ENCODE measurements around the gene KCNQ2.

KCNQ2 gene

DNA sequence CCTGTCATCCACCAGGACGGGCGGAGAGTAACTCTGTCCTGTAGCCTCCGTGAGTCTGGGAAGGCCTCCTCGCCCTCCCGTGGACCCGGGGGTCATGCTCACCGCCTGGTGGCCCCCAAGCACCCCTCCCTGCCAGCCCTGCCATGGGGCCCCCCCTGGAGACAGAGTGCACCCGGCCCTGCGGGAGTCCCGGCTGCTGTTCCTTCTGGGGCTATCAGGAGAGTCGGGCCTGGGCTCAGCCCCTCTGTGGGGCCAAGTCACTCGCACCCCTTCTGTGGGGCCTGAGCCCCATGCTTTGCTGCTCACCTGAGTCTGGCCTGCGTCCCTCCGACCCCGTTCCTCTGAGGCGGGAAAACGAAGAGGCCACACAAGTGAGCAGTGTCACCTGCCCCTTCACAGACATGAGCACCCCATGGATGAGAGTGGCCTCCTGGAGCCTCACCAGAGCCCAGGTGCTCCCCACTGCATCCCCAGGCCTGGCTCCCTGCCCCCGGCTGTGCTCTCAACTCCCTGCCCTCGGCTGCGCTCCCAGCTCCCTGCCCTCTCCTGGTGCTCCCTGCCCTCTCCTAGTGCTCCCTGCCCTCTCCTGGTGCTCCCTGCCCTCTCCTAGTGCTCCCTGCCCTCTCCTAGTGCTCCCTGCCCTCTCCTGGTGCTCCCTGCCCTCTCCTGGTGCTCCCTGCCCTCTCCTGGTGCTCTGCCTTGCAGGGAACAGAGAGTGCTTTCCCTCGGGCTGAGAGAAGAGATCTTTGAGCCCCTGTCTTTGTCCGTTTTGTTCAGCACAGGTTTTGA, 106.7 kb downstream of the KCNQ2 start:
- DNase-seq, result no peak

DNA sequence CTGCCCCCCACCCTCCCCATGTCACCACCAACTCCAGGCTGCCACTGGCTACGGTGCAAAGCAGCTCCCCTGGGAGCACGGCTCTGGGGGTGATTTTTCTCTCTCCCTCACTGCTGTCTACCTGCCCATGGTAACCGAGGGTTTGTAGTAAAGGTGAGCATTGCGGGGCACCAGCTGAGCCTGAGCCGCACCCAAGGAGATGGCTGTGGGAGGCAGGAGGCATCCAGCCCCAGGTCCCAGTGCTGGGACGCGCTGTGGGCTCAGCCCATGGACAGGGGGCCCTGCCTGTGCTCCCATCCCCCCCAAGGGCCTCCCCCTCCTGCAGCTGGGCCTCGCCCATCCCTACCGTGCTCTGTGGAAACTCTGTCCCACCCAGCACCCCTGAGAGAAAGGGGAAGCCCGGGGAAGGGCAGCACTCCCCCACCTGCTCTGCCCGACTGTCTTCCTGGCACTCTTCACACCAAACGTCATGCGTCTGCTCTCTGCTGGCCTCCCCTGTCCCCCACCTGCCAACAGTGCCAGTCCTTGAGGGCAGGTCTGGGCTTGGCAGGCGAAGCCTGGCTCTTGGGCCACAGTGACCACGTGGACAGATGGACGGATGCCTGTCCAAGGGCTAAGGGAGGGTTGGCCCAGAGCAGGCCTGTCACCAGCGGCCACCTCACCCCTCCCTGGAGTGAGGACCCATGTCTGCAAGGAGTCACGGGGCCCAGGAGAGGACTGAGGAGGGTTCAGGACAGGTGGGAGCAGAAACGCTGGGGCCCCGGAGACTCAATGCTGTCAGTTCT, 107.5 kb downstream of the KCNQ2 start:
- DNase-seq, result no peak

DNA sequence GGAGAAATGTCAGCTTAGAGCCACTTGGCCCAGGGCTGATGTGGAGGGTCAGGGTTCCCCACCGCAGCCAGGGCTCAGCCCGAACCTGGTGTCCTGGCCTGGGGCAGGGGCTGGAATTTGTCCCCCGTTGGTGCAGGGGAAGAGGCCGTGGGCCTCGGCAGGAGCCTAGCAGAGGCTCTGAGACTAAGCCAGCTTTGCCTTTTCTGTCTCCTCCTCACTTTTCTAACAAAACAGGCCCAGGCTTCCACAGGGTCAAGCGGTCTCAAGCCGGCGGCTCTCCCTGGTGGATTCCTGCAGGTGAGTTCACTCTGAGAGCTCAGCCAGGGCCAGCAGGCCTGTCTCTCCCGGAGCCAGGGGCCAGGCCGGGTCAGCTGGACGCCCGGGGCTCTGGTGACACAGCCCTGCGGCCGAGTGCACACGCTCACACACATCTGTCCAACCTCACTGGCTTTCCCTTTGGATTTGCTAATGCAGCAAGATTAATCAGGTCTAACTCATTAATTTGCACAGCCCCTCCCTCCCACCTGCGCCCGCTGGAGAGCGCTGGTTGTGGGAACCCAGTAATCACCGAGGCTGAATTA, 108.4 kb downstream of the KCNQ2 start:
- DNase-seq, result no peak

DNA sequence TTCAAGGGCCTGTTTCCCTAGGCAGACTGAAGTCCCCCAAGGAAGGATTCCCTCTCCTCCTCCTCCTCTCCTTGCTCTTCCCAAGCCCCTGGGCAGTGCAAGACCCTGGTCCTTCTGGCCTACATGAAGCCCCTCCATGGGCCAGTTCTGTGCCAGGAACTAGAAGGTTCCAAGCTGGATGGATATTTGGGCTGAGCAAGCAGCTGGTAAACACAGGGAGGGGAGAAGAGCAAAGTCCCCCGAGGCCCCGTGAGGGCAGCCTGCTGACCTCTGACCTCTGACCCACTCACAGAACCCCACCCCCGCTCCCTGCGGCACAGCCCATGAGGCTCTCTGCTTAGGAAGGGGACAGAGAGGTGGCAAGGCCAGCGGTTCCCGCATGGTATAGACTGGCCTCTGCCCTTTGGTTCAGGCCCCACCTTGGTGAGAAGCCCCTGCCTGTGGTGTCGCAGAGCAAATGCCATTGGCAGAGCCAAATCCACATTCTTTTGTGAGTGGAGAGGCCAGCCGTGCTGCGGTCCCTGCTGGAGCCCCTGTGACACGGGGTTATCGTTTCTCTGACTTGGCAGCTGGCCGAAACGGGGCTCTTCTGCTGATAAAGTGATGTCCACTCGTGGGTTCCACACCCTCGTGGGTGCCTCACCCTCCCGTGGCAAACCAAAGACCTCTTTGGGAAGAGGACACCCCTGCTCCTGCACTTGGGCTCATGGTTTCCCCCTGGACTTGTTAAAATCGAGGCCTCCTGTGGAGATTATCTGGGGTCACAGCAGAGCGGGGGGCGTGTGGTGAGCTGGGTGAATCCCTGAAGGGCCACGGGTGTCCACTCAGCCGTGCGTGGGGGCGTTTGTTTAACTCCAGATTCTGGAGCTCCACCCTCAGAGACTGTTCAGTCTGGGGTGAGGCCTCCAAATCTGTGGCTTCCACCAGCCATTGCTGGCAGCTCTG, 109.2 kb downstream of the KCNQ2 start:
- no peak for DNase-seq

DNA sequence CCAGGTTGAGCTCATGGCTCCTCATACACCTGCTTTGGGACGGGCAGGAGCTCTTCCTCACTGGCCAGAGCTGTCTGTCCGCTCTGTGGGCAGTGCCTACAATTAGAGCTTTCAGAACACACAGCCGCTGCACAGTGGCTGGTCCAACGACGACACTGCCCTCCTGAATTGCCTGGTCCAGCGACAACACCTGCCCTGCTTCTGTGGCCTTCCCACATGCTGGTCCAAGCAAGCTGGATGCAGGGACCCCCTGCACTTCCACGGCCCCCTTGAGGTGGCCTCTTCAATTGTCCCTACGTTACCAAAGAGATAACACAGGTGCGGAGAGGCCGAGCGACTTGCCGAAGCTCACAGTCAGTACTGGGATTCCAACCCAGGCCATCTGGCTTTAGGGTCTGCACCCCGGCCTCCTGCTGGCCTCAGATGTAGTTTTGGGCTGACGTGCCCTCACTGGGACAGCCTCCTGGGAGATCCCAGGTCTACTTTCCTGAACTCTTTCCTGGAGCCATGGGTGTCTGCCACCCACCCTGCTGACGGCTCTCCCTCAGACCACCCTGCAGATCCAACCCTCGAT, 109.9 kb downstream of the KCNQ2 start:
- no peak for DNase-seq

DNA sequence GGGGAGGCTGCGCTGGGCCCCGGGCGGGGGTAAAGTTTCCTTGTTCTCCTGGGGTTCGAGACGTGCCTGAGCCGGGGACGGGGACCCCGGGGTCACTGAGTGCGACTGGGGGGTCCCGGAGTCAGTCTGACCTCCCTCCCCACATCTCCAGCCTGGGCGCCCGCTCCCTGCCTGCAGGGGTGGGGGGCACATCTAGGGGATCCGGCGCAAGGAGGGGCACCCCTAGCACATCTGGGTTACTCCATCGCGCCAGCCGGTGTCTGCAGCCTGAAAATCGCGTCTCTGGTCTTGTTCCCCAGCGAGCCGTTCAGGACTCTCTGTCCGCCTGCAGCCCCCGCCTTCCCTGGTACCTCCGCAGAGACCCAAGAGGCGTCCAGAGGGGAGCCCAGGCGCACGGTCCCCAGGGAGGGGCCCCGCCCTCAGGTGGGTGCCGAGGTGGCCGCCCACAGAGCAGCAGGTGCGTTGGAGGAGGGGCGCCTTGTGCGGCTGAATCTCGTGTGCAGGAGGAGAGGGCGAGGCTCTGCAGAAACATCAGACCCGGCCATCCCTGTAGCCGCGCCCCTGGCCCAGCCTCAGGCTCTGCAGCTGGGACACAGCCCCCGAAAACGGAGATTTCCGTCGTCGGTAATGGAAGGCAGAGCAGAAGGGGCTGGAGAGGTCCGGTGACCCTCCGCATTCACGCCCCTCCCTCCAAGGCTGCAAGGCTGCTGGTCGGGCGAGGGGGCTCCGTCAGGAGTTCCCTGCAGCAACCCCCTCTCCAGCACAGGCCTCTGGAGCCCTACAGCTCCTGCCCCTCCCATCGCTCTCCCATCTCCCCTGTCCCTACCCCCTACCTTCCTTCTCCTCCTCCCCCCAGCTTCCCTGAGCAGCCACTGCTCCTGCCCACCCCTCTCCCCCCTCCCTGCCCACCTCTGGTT, 110.7 kb downstream of the KCNQ2 start:
- no peak for DNase-seq

DNA sequence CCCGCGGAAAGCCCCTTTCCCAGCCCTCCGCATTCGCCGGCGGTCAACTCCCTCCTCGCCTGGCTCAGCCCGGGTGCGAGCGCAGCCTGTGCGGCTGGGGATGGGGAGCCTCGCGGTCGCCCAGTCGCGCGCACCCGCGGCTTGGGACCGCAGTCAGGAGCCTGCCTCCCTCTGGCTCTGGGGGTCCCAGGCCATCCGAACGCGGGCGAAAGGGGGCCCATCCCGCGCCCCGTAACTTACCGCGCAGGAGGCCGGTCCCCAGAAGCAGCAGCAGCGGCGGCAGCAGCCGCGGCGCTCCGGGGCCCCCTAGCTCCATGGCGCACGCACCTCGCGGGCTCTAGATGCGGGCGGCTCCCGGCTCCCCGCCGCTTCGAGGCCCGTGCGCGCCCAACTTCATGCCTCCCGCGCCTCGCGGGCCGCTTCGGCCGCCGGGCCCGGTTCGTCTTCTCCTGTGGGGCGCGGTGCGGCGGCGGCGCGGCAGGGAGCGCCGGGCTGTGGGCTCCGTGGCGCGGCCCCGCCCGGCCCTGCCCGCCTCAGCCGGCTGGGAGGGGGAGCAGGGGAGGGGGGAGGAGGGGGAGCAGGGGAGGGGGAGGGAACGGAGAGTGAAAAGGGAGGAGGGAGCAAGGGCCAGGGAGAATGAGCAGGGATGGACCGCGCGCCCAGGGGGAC, 111.5 kb downstream of the KCNQ2 start, which contains the start of gene CHRNA4:
Gene CHRNA4 (minus strand): TSS at position 500 of the 669 bp plus-strand sequence. CDS start 184 bp downstream, at position 316.
- DNase-seq, result no peak

DNA sequence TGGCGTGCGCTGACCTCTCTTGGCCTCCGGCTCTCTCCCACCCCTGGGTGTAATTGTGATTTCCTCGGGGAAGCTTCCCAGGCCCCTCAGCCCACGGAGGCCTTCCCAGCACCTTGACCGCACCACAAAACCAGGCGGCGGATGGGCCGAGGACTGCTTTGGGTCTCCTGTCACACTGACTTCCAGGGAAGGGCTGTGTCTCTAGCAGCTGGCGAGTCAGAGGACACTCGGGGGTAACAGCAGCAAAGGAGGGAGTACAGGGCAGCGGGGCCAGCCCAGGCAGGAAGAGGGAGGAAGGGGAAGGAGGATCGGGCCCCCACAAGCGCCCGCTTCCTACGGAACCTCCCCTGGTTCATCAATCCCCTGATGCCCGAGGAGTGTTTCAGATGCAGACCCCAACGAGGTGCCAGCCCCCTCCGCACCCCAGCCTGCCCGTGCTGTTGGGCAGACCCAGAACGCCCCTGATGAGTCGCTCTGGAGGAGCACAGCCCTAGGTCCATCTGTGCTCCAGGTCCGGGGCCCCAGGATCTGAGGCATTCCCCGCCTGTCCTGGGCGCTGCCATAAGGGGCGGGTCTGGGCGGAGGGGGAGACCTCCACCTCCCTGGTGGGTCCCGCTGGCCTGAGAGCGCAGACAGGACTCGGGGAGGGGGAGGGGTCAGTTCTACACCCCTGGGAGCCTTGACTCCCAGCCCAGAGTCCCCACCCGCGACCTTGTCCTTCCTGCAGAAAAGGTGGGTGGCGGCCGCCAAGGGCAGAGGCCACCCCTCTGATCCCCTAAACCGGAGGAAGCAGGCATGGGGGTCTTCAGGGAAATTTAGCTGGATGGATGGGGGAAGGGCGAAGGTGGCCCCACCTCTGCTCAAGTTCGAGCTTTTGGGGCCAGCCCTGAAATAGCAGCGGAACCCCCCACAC, 112.3 kb downstream of the KCNQ2 start:
- no peak for DNase-seq

DNA sequence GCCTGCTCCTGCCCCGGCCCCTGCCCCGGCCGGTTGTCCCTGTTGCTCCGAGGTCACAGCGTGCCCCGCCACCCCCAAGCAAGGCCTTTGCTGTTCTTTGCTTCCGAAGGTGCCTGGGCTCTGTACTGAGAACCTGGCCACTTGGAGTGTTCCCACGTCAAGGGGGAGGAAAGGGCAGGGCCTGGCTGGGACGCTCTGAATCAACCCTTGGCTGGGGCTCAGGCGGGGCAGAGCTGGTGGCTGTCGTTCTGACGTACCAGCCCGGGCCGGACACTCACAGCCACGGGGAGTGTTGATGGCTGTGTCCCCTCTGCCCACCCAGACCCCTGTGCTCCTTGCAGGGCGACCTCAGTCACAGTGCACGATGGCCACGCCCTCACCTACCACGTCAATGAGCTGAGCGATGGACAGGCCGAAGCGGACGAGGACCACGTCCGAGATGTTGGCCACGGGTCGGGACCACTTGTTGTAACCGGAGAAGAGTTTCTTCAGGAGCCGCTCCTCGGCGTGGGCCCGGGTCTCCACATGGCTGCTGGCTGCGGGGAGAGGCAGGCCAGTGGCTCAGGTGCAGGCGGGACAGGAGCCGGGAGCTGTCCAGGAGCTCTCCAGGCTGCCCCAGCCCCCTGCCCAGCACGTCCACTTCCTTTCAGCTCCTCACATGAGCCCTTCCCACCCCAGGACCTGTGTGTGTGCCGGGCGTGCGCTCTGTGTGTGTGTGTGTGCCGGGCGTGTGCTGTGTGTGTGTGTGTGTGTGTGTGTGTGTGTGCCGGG, 113.1 kb downstream of the KCNQ2 start:
- no peak for DNase-seq

DNA sequence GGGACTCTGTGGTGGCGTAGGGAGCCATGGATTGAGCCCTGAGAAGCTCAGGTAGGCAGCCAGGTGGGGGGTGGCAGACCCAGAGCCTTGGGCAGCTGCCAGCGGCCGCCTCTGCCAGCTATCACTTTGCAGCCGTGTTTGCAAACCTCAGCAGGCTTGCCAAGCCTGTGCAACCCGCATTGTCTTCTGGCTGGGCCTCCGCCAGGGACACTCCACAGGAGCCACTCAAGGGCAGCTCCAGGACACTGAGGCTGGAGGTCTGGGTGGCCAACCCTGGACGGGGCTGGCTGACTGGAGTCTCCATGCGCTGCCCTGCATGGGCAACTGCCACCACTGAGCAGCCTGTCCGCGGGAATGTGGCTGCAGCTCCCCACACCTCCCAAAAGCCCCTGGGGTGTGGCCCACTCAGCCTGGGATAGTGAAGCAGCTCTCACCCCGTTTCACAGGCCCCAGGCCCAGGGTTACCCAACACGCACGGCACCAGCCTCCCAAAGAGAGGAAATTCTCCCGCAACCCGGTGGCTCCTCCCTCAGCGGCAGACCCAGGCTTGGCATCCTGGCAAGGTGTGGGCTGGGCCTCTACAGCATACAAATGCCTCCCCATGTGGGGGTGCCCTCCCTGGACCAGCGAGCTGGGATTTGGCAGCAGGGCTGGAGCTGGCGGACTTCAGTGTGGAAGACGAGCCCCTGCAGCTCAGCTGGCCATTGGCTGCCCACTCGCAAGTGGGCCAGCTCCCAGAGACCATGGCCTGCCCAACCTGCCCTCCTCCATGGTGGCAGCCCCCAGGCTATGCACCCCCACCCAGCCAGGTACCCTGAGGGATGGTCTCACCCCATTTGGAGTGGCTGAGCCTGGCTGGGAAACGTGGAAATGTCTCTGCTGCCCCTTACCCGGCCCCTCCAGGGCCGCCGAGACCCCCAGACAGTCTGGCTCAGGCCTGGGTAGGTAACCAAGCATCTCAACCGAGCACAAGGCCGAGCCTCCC, 114.2 kb downstream of the KCNQ2 start:
- DNase-seq, result no peak

DNA sequence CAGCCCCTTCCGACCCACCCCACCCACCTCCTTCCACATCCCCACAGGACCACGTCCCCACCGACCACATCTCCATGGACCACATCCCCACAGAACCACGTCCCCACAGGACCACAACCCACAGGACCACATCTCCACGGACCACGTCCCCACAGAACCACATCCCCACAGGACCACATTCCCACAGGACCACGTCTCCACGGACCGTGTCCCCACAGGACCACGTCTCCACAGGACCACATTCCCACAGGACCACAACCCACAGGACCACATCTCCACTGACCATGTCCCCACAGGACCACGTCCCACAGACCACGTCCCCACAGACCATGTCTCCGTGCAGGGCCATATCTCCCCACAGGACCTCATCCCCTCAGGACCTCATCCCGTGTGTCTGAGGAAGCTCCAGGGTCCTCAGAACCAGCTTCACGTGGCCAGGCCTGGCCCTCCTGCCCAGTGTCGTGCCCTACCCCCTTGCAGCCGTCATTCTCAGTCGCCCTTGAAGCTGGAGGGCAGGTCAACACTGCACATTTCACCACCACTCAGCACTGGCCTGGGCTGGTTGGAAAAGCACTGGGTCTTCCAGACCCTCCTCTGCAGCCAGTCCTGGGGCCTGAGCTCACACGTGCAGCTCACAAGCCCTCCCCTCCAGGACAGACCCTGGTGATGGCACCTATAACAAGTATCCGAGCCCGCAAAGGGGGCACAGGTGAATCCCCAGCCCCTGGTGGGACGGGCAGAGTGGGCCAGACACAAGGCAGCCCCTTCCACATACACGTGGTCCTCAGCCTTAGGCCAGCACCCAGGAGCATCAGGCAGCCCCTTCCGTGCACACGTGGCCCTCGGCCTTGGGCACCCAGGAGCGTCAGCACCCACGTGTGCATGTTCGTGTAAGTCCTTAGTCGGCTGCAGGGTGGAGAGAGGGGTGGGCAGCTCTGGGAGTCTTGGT, 115.2 kb downstream of the KCNQ2 start:
- DNase-seq, result no peak

DNA sequence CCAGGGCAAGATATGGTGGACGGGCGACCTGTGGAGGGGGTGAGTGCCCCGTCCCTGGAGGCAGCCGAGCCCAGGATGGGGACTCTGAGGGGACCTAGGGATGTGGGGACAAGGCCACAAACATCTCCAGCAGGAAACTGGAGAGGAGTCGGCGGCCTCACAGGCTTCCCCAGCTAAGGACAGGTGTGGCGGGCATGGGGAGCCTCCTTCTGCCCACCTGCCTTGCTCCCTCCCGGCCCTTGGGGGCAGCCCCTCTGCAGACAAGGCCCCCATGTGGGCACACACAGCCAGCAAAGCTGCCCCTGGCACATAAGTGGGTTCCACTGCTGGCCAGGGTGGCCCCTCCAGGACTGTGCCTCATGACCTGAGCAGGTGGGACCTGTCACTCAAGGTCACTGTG, 115.9 kb downstream of the KCNQ2 start:
- DNase-seq, result no peak

DNA sequence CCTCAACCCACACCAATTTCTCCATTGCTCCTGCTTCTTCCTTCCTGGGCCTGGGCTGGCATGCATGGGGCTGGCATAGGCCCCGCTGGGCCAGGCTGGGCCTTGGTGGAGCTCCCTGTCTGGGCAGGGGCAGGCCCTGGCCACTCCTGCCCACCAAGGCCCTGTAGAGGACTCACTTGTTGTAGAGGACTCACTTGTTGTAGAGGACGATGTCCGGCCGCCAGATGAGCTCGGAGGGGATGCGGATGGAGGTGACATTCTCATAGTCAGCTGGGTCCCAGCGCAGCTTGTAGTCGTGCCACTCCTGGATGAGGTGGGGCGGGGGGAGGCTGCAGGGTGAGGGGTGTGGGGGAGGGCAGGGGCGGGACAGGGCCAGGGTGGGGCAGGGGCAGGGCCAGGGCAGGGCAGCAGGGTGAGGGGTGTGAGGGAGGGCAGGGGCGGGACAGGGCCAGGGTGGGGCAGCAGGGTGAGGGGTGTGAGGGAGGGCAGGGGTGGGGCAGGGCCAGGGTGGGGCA, 116.6 kb downstream of the KCNQ2 start:
- no peak for DNase-seq

DNA sequence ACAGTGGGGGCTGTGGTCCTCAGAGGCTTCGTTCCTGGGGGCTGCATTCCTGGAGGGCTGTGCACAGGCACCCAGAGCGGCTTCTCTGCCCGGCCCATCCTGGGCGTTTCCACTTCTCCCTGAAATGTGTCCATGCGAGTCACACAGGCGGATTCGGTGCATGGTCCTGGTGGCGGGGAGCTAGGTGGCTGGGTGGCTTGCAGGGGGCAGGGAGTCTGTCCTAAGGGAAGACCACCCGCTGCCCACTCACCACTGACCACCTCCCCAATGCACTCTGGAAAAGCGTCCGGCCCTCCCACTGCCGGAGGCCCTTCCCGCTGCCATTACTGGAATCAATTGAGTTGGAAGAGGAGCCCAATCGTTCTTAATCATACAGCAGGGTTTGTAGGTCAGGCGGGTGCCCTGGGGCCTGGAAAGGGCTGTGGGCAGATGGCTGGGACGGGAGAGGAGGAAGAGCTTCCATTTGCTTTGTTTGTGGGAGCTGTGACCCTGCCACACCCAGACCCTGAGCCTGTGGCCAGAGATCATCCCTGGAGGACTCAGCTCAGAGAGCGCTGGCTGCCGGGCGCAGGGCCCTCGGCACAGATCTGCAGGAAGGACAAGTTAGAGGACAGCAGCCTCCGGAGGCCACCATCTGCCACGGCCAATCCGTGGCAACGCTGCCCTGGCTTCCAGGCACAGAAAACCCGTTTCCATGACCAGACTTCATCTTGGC, 117.7 kb downstream of the KCNQ2 start:
- no peak for DNase-seq

DNA sequence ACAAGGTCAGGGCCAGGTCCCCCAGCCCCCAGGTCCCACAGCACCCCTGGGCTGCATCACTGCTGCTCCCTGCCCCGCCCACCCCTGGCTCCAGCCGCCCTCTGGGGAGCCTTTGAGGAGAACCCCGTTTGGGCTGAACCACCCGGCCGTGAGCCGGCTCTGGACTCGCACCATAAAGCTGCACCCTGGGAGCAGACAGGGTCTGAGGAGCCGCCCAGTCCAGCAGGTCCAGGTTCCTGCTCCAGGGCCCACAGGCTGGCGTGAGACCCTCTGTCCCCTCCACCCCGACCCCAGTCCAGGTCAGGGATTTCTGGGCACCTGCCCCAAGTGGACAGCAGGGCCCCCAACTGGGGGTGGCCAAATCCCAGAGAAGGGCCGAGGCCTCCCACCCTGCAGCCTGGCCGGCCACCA, 119.6 kb downstream of the KCNQ2 start:
- no peak for DNase-seq
